Thymus (tissue), 11 donors: ENCODE data around the gene LRAT. TPM values are rescaled to one million over a fixed set of nuclear protein-coding genes. Genes with fewer than 3 reads are reported as not detected.
"Not testable (repeated sequence)": the region's sequence is repeated elsewhere in the genome, so short reads cannot be mapped to it uniquely, and the experiment has no call there.

Source experiments
- DNase-seq, 9 donors: peaks; one replicate each; pipeline ENCODE4 v3.0.0-alpha.2; 2013; ENCODE audit warnings: low spot score in 9 of 9, low read depth in 6 of 9, missing footprints in 1 of 9
- H3K27ac ChIP-seq, 2 donors: one replicate each; pipeline ENCODE4 v1.5.1; 2013; ENCODE audit warnings: control low read depth in 1 of 2, low read depth in 1 of 2, low read length in 1 of 2, mild to moderate bottlenecking in 1 of 2, moderate library complexity in 1 of 2
- H3K27me3 ChIP-seq, 2 donors: one replicate each; pipeline ENCODE4 v1.5.1; 2013; ENCODE audit warnings: low read length in 1 of 2; ENCODE audit not compliant: control insufficient read depth in 2 of 2, insufficient read depth in 1 of 2
- H3K36me3 ChIP-seq, 2 donors: one replicate each; pipeline ENCODE4 v1.5.1; 2013; ENCODE audit warnings: low read length in 1 of 2, mild to moderate bottlenecking in 1 of 2, moderate library complexity in 1 of 2; ENCODE audit not compliant: control insufficient read depth in 2 of 2, insufficient read depth in 2 of 2
- H3K4me1 ChIP-seq, 2 donors: one replicate each; pipeline ENCODE4 v1.5.1; 2013; ENCODE audit warnings: low read length in 2 of 2; ENCODE audit not compliant: control insufficient read depth in 2 of 2, insufficient read depth in 2 of 2
- H3K4me3 ChIP-seq, 2 donors: one replicate each; pipeline ENCODE4 v1.5.1; 2013; ENCODE audit warnings: low read length in 2 of 2, control low read depth in 1 of 2, mild to moderate bottlenecking in 1 of 2
- H3K9me3 ChIP-seq, 2 donors: one replicate each; pipeline ENCODE4 v1.5.1; 2013; ENCODE audit warnings: low read length in 1 of 2, mild to moderate bottlenecking in 1 of 2; ENCODE audit not compliant: control insufficient read depth in 2 of 2, insufficient read depth in 1 of 2
- WGBS: extraction: QIAGEN DNeasy Blood & Tissue Kit; methylation state at CpG from one replicate; pipeline ENCODE4 v1.1.7; 2013; 5-methylcytosine and 5-hydroxymethylcytosine counted together
- polyA plus RNA-seq: library from polyadenylated mRNA; stranded (reverse); fragments of 200-250 nt; gene quantifications from one replicate; pipeline ENCODE4 v1.2.3, GENCODE V29; 2013
- total RNA-seq: library from RNA; stranded (reverse); fragments of 120-200 nt; gene quantifications from one replicate; pipeline ENCODE4 v1.2.4, GENCODE V29; 2013
- donor health status: healthy.

The LRAT gene
- total and polyA plus RNA-seq, 2 donors: 0.09 to 0.25 TPM

DNA sequence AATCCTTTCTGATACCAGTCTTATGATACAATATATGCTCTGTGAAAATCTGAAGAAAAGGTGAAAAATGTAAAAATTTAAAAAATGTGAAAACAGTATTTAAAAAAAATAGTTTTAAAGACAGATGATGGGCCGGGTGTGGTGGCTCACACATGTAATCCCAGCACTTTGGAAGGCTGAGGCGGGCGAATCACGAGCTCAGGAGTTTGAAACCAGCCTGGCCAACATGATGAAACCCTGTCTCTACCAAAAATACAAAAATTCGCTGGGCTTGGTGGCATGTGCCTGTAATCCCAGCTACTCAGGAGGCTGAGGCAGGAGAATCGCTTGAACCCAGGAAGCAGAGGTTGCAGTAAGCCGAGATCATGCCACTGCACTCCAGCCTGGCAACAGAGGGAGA, 20.2 kb upstream of the LRAT start:
- 88% methylated on average over 7 of the region's 7 CpGs for WGBS
- DNase-seq, H3K4me3 ChIP-seq, H3K4me1 ChIP-seq, H3K27ac ChIP-seq, H3K9me3 ChIP-seq, H3K27me3 ChIP-seq, H3K36me3 ChIP-seq: not testable (repeated sequence)

DNA sequence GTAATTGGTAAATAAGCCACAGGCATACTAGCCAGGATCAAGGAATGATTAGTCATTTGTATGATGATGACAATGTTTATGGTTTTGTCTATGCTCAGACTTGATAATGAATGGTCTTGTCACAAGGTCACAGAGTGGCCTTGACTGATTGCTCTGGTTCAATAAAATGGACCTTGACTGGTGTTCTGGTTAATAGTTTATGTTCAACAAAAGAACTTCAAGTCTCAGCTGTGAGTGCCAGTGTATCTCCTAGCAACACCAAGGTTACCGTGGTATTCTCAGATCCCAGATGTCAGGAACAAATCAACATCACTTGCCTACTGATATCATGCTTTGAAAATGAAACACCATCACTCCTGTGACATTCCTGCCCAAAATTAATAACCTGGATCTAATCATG, 16.3 kb upstream of the LRAT start:
- no peak for DNase-seq

DNA sequence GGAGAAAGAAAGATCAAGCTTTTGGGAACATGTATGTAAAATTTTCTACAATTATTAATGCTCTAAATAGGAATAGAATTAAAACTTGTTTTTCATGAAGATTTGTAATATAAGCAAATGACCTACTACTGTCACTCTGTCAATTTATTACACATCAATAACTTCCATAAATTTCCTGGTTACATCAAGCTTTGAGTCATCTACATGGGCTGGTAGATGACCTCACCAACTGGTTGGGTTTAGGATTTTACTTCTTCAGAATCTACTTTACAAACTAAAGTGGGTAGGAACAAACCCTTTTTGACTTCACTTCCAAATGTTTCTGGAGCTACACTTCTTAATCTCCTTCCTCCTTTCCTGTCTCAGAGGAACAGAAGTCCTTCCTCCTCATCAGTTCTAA, 12.0 kb upstream of the LRAT start:
- Histone ChIP-seq H3K9me3 (no peaks in the 10 kb centered on the region), H3K27me3 (no peaks in the 10 kb centered on the region), H3K4me3 (no peak overlapping the region), H3K27ac (no peak overlapping the region), H3K4me1 (no peaks in the 10 kb centered on the region), H3K36me3 (no peaks in the 10 kb centered on the region)
- no peak for DNase-seq

More for the DNA sequence above, 16.3 kb upstream of the LRAT start:
- Histone ChIP-seq H3K27me3 (no peaks in the 10 kb centered on the region), H3K4me3 (no peak overlapping the region), H3K36me3 (no peaks in the 10 kb centered on the region), H3K9me3 (no peaks in the 10 kb centered on the region), H3K4me1 (no peaks in the 10 kb centered on the region), H3K27ac (no peak overlapping the region)
- WGBS: 92% methylated on average over 1 of the region's 1 CpG

DNA sequence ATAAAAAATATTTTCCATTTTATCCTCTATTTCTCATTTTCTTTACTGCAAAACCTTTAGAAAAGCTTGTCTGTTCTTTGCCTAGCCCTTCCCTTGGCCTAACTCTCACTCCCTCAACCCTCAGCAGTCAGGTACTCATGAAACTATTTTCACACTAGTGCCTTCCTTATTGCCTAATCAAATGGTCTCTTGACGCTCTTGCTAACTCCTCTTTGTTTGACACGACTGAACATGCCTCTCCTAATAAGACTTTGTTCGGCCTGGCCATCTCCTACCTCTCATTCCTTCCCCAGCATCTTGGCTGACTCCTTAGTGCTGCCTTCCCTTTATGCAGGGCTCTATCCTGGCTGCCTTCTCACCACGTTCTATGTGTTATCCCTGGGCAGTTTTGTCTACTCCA, 11.1 kb upstream of the LRAT start:
- Histone ChIP-seq H3K27ac (no peak overlapping the region), H3K36me3 (no peaks in the 10 kb centered on the region), H3K9me3 (no peaks in the 10 kb centered on the region), H3K4me3 (no peak overlapping the region), H3K27me3 (no peaks in the 10 kb centered on the region), H3K4me1 (no peaks in the 10 kb centered on the region)
- no peak for DNase-seq
- WGBS: 90% methylated on average over 4 of the region's 4 CpGs

DNA sequence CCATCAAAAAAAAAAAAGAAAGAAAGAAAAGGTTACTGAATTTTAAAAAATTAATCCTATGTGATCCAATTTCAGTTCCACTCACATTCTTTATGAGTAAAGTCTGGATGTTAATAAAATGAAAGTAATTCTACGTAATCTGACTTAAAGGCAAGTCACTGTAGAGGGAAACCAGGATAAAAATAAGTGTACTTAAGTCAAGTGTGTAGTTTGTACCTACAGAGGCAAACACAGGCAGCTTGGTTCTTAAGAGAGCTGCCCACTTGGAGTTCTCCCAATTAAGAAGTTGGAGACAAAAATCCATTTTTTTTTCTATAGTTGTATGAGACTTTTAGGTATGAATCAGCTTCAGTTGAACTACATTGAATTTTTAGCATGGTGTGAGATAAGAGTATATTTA, 7.0 kb upstream of the LRAT start:
- 90% methylated on average over 1 of the region's 1 CpG for WGBS
- Histone ChIP-seq H3K27ac (no peak overlapping the region), H3K4me1 (no peaks in the 10 kb centered on the region), H3K9me3 (no peaks in the 10 kb centered on the region), H3K27me3 (peaks cover 18 to 21% of the 10 kb centered on the region in 2 donors), H3K36me3 (no peaks in the 10 kb centered on the region), H3K4me3 (no peak overlapping the region)
- no peak for DNase-seq

DNA sequence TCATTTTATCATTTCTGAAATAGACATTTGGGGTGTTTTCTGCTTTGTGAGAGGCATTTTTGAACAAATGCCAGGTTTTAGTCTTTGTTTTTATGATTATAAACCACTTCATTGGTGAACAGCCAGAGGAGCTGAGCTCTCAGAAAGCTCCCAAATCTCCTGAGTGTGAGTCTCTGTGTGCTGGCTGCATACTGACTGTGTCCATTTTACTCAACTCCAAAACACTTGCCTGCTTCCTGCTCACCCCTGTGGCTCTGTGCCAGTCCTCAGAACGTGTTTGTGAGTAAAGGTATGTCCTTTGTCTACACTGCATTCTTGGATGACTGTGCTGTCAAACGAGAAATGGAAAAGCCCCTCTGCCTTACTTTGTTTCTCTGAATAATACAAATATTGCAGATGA, 5.4 kb upstream of the LRAT start:
- H3K27ac ChIP-seq: no peak overlapping the region
- H3K36me3 ChIP-seq: no peaks in the 10 kb centered on the region
- H3K4me1 ChIP-seq: peaks cover 0 to 3% of the 10 kb centered on the region in 2 donors
- H3K4me3 ChIP-seq: no peak overlapping the region
- no peak for DNase-seq
- 37% methylated on average over 2 of the region's 2 CpGs for WGBS
- H3K27me3 ChIP-seq: peaks cover 33 to 37% of the 10 kb centered on the region in 2 donors
- no peaks in the 10 kb centered on the region for H3K9me3 ChIP-seq

DNA sequence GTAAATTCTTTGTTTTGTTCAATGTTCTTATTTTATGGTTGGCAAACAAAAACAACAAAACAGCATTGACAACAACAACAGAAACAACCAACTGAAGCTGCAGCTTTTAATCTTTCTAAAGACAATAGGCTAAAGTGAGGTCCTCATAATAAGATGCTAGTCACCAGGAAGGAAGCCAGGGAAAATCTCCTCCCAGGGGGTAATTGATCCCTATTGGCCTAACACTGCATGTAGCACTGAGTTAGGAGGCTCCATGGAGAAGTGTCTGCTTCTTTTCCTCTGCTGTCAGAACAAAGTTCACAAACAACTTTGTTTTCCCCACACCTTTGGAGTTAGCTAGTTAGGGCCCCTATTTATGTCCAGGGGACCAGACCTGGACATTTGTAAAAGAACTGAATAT, 4.7 kb upstream of the LRAT start:
- Histone ChIP-seq H3K27me3 (peaks cover 40 to 44% of the 10 kb centered on the region in 2 donors), H3K27ac (no peak overlapping the region), H3K9me3 (peaks cover 0 to 4% of the 10 kb centered on the region in 2 donors), H3K4me3 (no peak overlapping the region), H3K36me3 (no peaks in the 10 kb centered on the region), H3K4me1 (peaks cover 0 to 4% of the 10 kb centered on the region in 2 donors)
- DNase-seq: no peak

DNA sequence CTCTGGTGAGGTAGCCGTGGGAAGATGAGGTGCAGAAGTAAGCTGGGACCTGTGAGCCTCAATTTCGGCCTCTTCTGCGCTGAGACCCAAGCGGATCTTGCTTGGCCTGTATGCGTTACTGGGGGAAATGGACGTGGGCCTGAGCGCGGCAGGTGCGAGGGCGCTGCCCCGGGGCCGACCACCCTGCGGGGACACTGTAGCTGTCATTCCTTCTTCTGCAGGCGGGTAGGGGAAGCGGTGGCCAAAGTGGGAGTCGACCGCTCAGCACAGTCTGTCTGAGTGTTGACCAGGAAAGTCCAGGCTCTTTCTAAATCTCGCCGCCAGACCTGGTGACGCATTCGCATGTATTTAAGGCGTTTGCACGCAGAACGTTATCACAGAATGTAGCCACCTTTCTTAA, 3.3 kb upstream of the LRAT start:
- no peak for DNase-seq
- Histone ChIP-seq H3K27ac (no peak overlapping the region), H3K4me1 (peaks cover 0 to 4% of the 10 kb centered on the region in 2 donors), H3K9me3 (peaks cover 0 to 7% of the 10 kb centered on the region in 2 donors), H3K4me3 (no peak overlapping the region), H3K36me3 (no peaks in the 10 kb centered on the region), H3K27me3 (peaks cover 48 to 58% of the 10 kb centered on the region in 2 donors)
- 68% methylated on average over 24 of the region's 24 CpGs for WGBS

DNA sequence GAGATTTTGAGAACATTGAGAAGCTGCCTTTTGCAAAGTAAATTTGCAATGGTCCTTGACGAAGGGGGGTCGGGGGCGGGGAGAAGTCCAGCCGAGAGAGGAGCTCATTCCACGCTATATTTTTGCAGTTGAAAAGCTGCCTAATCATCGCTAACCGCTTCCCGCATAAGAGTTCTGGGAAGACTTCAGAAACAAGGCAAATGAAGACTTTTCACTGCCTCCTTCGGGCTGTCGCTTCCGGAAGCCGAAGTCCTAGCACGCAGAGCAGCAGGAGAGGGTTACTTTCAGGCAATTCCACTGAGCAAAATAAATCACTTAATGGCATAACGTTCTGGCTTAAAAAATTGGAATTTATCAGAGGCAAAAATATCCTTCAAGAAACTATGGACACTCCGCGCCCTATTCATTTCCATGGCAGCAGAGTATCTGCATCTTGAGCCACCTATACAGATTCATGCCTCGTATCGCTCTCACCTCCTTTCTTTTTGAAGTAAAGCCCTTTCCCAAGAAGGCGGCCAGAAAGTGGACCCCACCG, 2.6 kb upstream of the LRAT start:
- Histone ChIP-seq H3K9me3 (peaks cover 0 to 7% of the 10 kb centered on the region in 2 donors), H3K4me1 (peaks cover 0 to 4% of the 10 kb centered on the region in 2 donors), H3K27ac (no peak overlapping the region), H3K4me3 (no peak overlapping the region), H3K27me3 (peaks cover 49 to 62% of the 10 kb centered on the region in 2 donors), H3K36me3 (no peaks in the 10 kb centered on the region)
- DNase-seq: no peak
- 11% methylated on average over 20 of the region's 20 CpGs for WGBS
